CD4-positive, alpha-beta T cell (primary cell): ENCODE results near the gene KLC4. TPM values are rescaled to one million over a fixed set of nuclear protein-coding genes. Genes with fewer than 3 reads are reported as not detected.
"Not testable (repeated sequence)": the region's sequence is repeated elsewhere in the genome, so short reads cannot be mapped to it uniquely, and the experiment has no call there.

ENCODE experiments used
- ATAC-seq: fragments of 200-7000 bp; cut with Tn5 transposase; one replicate; pipeline ENCODE4 v1.10.0; 2022; ENCODE audit warnings: mild to moderate bottlenecking; ENCODE audit not compliant: poor library complexity
- CTCF ChIA-PET: fragments of 350-600 bp; sonication (Branson Sonifier 250); formaldehyde crosslinking; loops from one replicate; lab custom pipeline; 2021; ENCODE audit warnings: antibody characterized with exemption, inconsistent platforms; lab: Charles Lee
- POLR2A ChIA-PET: fragments of 350-600 bp; sonication (Branson Sonifier 250); formaldehyde crosslinking; loops from one replicate; lab custom pipeline; 2021; ENCODE audit warnings: antibody characterized with exemption, inconsistent platforms; lab: Charles Lee
- DNase-seq, 14 experiments: peaks; one replicate each; pipeline ENCODE4 v3.0.0-alpha.2; 2013 to 2020; ENCODE audit warnings: mixed read lengths in 2 of 14
- H3K27ac ChIP-seq, 2 donors: one replicate each; pipeline versions ENCODE4 v1.5.1 to v1.7.0; 2013; ENCODE audit warnings: low read length in 2 of 2, low read depth in 1 of 2, mild to moderate bottlenecking in 1 of 2
- H3K27me3 ChIP-seq, 2 experiments: 1 replicate in 1 of 2; 2 replicates in 1 of 2; pipeline versions ENCODE4 v1.6.1 to v1.7.0; 2013; ENCODE audit warnings: low read length in 2 of 2, control low read depth in 1 of 2, mild to moderate bottlenecking in 1 of 2, moderate library complexity in 1 of 2; ENCODE audit not compliant: insufficient read depth in 2 of 2, control insufficient read depth in 1 of 2
- H3K36me3 ChIP-seq: one replicate; pipeline ENCODE4 v1.6.1; 2013; ENCODE audit warnings: low read length, control low read depth; ENCODE audit not compliant: insufficient read depth
- H3K4me1 ChIP-seq: one replicate; pipeline ENCODE4 v1.6.1; 2013; ENCODE audit warnings: low read length, control low read depth; ENCODE audit not compliant: insufficient read depth
- H3K4me3 ChIP-seq: one replicate; pipeline ENCODE4 v1.5.1; 2013; ENCODE audit warnings: mild to moderate bottlenecking, low read length, moderate library complexity
- H3K9me3 ChIP-seq, 2 experiments: 1 replicate in 1 of 2; 2 replicates in 1 of 2; pipeline versions ENCODE4 v1.6.1 to v1.7.0; 2013; ENCODE audit warnings: low read length in 2 of 2, mild to moderate bottlenecking in 2 of 2, control low read depth in 1 of 2, moderate library complexity in 1 of 2; ENCODE audit not compliant: control insufficient read depth in 1 of 2, insufficient read depth in 1 of 2
- H3K27ac Mint-ChIP-seq: one replicate; pipeline ENCODE4 v1.8.0; 2020; ENCODE audit warnings: mixed read lengths
- H3K27me3 Mint-ChIP-seq: one replicate; pipeline ENCODE4 v1.8.0; 2021; ENCODE audit warnings: mixed read lengths
- H3K36me3 Mint-ChIP-seq: one replicate; pipeline ENCODE4 v1.8.0; 2021; ENCODE audit warnings: low read depth, mixed read lengths
- H3K4me1 Mint-ChIP-seq: one replicate; pipeline ENCODE4 v1.8.0; 2021; ENCODE audit warnings: low read depth, mixed read lengths
- H3K4me3 Mint-ChIP-seq: one replicate; pipeline ENCODE4 v1.8.0; 2020; ENCODE audit warnings: mild to moderate bottlenecking, mixed read lengths
- H3K9me3 Mint-ChIP-seq: one replicate; pipeline ENCODE4 v1.8.0; 2020; ENCODE audit warnings: mixed read lengths
- CTCF ChIP-seq: fragments of 200-600 bp; IDR thresholded peaks from one replicate; pipeline ENCODE4 v1.8.0; 2022; ENCODE audit warnings: antibody characterized with exemption, mild to moderate bottlenecking
- intact Hi-C, 2 experiments: fragments of 100-400 bp; cut with DNase I in 1 of 2; cut with micrococcal nuclease in 1 of 2; formaldehyde crosslinking; loops; one replicate each; pipeline versions ENCODE4 v1.15.1 to v1.9.0; 2023 to 2025; cut with DNase I, micrococcal nuclease
- total RNA-seq, 174 experiments: library from RNA in 2 of 174; stranded (reverse) in 2 of 174; gene quantifications; one replicate each; pipeline ENCODE4 v1.2.3 and lab custom pipeline; 2021 to 2026

KLC4 gene
- total RNA-seq, 2 experiments from 2014 or later, result 39.6 to 40.8 TPM

DNA sequence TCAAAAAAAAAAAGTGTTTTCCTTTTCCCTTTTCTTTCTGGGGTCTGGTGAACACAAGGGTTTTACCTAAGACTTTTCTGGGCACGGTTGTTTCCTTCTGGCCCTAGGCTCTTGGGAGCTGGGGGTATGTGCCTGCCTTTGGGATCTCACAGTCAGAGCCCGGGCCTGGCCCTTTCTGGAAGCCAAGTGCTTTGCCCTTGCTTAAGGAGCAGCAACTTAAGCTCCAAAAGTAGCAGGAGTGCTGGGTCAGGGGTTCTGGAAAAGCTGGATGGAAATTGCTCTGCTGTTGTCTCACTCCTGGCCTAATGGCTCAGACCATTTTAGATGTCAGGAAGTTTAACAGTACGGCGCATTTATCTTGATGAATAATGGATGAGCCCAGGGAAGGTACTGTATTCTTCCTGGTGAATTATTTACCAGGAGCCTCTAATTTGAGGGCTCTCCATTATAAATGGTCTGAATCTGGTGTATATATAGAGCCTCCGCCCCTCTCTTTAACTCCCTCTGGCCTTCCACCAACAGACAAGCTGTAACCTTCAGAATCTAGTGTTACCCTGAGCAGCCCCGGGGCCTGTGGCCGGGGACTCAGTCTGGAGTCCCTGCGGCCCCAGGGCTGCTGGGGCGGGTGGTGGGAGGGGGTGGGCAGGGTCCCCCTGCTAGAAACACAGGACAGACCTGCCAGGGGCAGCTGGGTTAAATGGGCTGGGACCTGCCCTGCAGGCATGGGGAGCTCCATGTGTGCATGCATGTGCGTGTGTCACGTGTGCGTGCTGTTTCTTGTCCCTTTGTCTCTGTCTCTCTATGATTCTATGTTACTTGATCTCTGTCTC is 54.2 kb downstream of the KLC4 start:
- H3K27ac Mint-ChIP-seq, result no peak overlapping the region
- POLR2A ChIA-PET, result no interaction called here

GRCh38 chr6:43115365-43115764 is 55.9 kb downstream of the KLC4 start:
- Histone ChIP-seq H3K36me3 (no peaks in the 10 kb centered on the region), H3K4me3 (no peak overlapping the region), H3K27ac (no peak overlapping the region), H3K4me1 (no peaks in the 10 kb centered on the region), H3K9me3 (no peaks in the 10 kb centered on the region), H3K27me3 (no peaks in the 10 kb centered on the region)
- DNase-seq (no peak), ATAC-seq (no peak)
- no peaks in the 10 kb centered on the region for H3K36me3 Mint-ChIP-seq
- no peaks in the 10 kb centered on the region for H3K4me1 Mint-ChIP-seq
- no peaks in the 10 kb centered on the region for H3K9me3 Mint-ChIP-seq
- no peak overlapping the region for H3K27ac Mint-ChIP-seq
- no peaks in the 10 kb centered on the region for H3K27me3 Mint-ChIP-seq
- no peak for TF ChIP-seq CTCF
- ChIA-PET CTCF (no interaction called here), POLR2A (no interaction called here)
- no peak overlapping the region for H3K4me3 Mint-ChIP-seq
- intact Hi-C loops, result no loop called here

More for the DNA sequence above, 54.2 kb downstream of the KLC4 start:
- Mint-ChIP-seq H3K9me3 (no peaks in the 10 kb centered on the region), H3K4me1 (no peaks in the 10 kb centered on the region), H3K4me3 (no peak overlapping the region), H3K27me3 (no peaks in the 10 kb centered on the region), H3K36me3 (no peaks in the 10 kb centered on the region)
- H3K36me3 ChIP-seq, result no peaks in the 10 kb centered on the region
- H3K9me3 ChIP-seq, result no peaks in the 10 kb centered on the region
- no peak for TF ChIP-seq CTCF
- CTCF ChIA-PET, result no interaction called here
- no peaks in the 10 kb centered on the region for H3K27me3 ChIP-seq
- DNase-seq, result no peak
- H3K4me1 ChIP-seq, result no peaks in the 10 kb centered on the region
- intact Hi-C loops, result no loop called here
- no peak overlapping the region for H3K4me3 ChIP-seq
- ATAC-seq, result no peak
- no peak overlapping the region for H3K27ac ChIP-seq

DNA sequence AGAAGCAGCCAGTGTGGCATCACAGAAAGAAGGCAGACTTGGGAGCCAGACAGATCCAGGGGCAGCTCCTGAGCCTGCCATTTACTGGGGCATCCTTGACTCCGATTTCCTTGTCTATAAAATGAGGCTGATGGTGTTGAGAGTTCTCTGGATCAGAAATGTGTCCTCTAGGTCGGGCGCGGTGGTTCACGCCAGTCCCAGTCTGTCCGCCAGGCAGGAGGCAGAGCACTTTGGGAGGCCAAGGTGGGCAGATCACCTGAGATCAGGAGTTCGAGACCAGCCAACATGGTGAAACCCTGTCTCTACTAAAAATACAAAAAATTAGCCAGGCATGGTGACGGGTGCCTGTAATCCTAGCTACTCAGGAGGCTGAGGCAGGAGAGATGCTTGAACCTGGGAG is 58.0 kb downstream of the KLC4 start:
- H3K36me3 Mint-ChIP-seq, result not testable (repeated sequence)

GRCh38 chr6:43119482-43119881 is 60.1 kb downstream of the KLC4 start:
- no peak overlapping the region for H3K27ac ChIP-seq
- H3K9me3 ChIP-seq, result no peaks in the 10 kb centered on the region
- ChIA-PET POLR2A (no interaction called here), CTCF (no interaction called here)
- no peaks in the 10 kb centered on the region for H3K9me3 Mint-ChIP-seq
- ATAC-seq (no peak), DNase-seq (no peak)
- H3K4me3 ChIP-seq, result no peak overlapping the region
- no peak for TF ChIP-seq CTCF
- H3K27ac Mint-ChIP-seq, result no peak overlapping the region
- H3K36me3 ChIP-seq, result no peaks in the 10 kb centered on the region
- no peaks in the 10 kb centered on the region for H3K27me3 Mint-ChIP-seq
- intact Hi-C loops, result no loop called here
- no peak overlapping the region for H3K4me3 Mint-ChIP-seq
- no peaks in the 10 kb centered on the region for H3K36me3 Mint-ChIP-seq
- no peaks in the 10 kb centered on the region for H3K27me3 ChIP-seq
- H3K4me1 ChIP-seq, result no peaks in the 10 kb centered on the region
- no peaks in the 10 kb centered on the region for H3K4me1 Mint-ChIP-seq

More for the DNA sequence above, 58.0 kb downstream of the KLC4 start:
- H3K9me3 ChIP-seq, POLR2A ChIA-PET, intact Hi-C loops, H3K27me3 ChIP-seq, H3K4me1 Mint-ChIP-seq, H3K27ac ChIP-seq, H3K36me3 ChIP-seq, H3K4me3 ChIP-seq, H3K4me1 ChIP-seq, CTCF ChIA-PET, H3K27me3 Mint-ChIP-seq, ATAC-seq, DNase-seq, H3K4me3 Mint-ChIP-seq, H3K27ac Mint-ChIP-seq, H3K9me3 Mint-ChIP-seq: not testable (repeated sequence)
